ENCODE results near the gene DLG5.

- no peak for TF ChIP-seq EZH2phosphoT487 (IDR thresholded peaks at IDR 0.05; ENCODE audit: low read depth, severe bottlenecking, unreplicated experiment)
- no peak for TF ChIP-seq CTCF (IDR thresholded peaks at IDR 0.05; ENCODE audit: poor library complexity)
- TF ChIP-seq EZH2 (IDR thresholded peaks at IDR 0.05; ENCODE audit: borderline replicate concordance) = no peak
Observed at GRCh38 chr10:77864151-77864851, 62.3 kb downstream of the DLG5 start.
